OCI-LY3 (cell line): ENCODE data around the gene ADD3.

Experiments
- H2AFZ ChIP-seq: fragments of 200-600, 300-600 bp; shearing (Covaris generic); 2 replicates; pipeline ENCODE4 v1.6.0; 2014; ENCODE audit warnings: antibody characterized with exemption, low read depth, low read length
- H3K27ac ChIP-seq: fragments of 200-600, 300-600 bp; sonication (generic); 2 replicates; pipeline ENCODE4 v1.5.1; 2014; ENCODE audit warnings: mild to moderate bottlenecking, low read length, moderate library complexity, mixed read lengths
- H3K27me3 ChIP-seq: fragments of 200-600, 300-600 bp; sonication (generic); 2 replicates; pipeline ENCODE4 v1.6.1; 2014; ENCODE audit warnings: low read depth, low read length, mixed read lengths
- H3K36me3 ChIP-seq: fragments of 200-600, 300-600 bp; sonication (generic); replicated peaks from 2 replicates; pipeline ENCODE3; 2014; ENCODE audit warnings: low read depth, low read length, mixed read lengths
- H3K4me1 ChIP-seq: fragments of 300-600, 200-600 bp; sonication (generic); 2 replicates; pipeline ENCODE4 v1.6.1; 2014; ENCODE audit warnings: low read length, mixed read lengths
- H3K4me2 ChIP-seq: fragments of 200-600, 300-600 bp; sonication (generic); 2 replicates; pipeline ENCODE4 v1.6.1; 2014; ENCODE audit warnings: low read length, mixed read lengths
- H3K4me3 ChIP-seq: fragments of 300-600, 200-600 bp; sonication (generic); 2 replicates; pipeline ENCODE4 v1.5.1; 2014; ENCODE audit warnings: antibody characterized with exemption, mild to moderate bottlenecking, low read length, moderate library complexity
- H3K79me2 ChIP-seq: fragments of 300-600, 200-600 bp; shearing (Covaris generic); 2 replicates; pipeline ENCODE4 v1.6.1; 2014; ENCODE audit warnings: mild to moderate bottlenecking, low read length, mixed read lengths
- H3K9ac ChIP-seq: fragments of 300-600, 200-600 bp; shearing (Covaris generic); 2 replicates; pipeline ENCODE4 v1.6.0; 2014; ENCODE audit warnings: mild to moderate bottlenecking, low read length, moderate library complexity
- H3K9me3 ChIP-seq: fragments of 200-600, 300-600 bp; shearing (Covaris generic); 2 replicates; pipeline ENCODE4 v1.6.1; 2014; ENCODE audit warnings: low read length, mixed read lengths; ENCODE audit not compliant: insufficient read depth
- H4K20me1 ChIP-seq: fragments of 200-600, 300-600 bp; sonication (generic); 2 replicates; pipeline ENCODE4 v1.6.1; 2016; ENCODE audit warnings: low read length, mixed read lengths; ENCODE audit not compliant: insufficient read depth
- CTCF ChIP-seq: fragments of 200-600, 300-600 bp; sonication (generic); IDR thresholded peaks from 2 replicates; pipeline ENCODE4 v1.5.1; 2014; ENCODE audit warnings: antibody characterized with exemption, low read length, low read depth
- EZH2phosphoT487 ChIP-seq: fragments of 200-600 bp; shearing (Covaris generic); IDR thresholded peaks from 2 replicates; pipeline ENCODE4 v1.6.1; 2018; ENCODE audit warnings: antibody characterized with exemption, mixed run types, low read depth

ADD3 gene

GRCh38 chr10:110017907-110018306, 10.1 kb downstream of the ADD3 start:
- H4K20me1 ChIP-seq, result no peaks in the 10 kb centered on the region
- H3K79me2 ChIP-seq, result no peaks in the 10 kb centered on the region
- no peak overlapping the region for H3K9ac ChIP-seq
- H3K27me3 ChIP-seq, result no peaks in the 10 kb centered on the region
- TF ChIP-seq CTCF, result no peak
- TF ChIP-seq EZH2phosphoT487, result no peak
- no peak overlapping the region for H3K27ac ChIP-seq
- H3K36me3 ChIP-seq, result no peaks in the 10 kb centered on the region
- no peak overlapping the region for H3K4me3 ChIP-seq
- peaks cover 10% of the 10 kb centered on the region for H3K4me1 ChIP-seq
- H3K4me2 ChIP-seq, result no peak overlapping the region
- H2AFZ ChIP-seq, result no peak overlapping the region
- H3K9me3 ChIP-seq, result no peaks in the 10 kb centered on the region

- Histone ChIP-seq H3K9ac (no peak overlapping the region), H3K79me2 (no peaks in the 10 kb centered on the region), H3K27me3 (no peaks in the 10 kb centered on the region), H3K9me3 (no peaks in the 10 kb centered on the region), H3K4me1 (peaks cover 15% of the 10 kb centered on the region), H4K20me1 (no peaks in the 10 kb centered on the region), H2AFZ (no peak overlapping the region), H3K36me3 (no peaks in the 10 kb centered on the region), H3K4me2 (no peak overlapping the region), H3K4me3 (no peak overlapping the region), H3K27ac (no peak overlapping the region)
- TF ChIP-seq EZH2phosphoT487 (no peak), CTCF (no peak)
Measured at GRCh38 chr10:110020265-110020664, 12.5 kb downstream of the ADD3 start.

GRCh38 chr10:110022716-110023504, 15.1 kb downstream of the ADD3 start:
- Histone ChIP-seq H3K9me3 (no peaks in the 10 kb centered on the region), H3K9ac (no peak overlapping the region), H3K36me3 (no peaks in the 10 kb centered on the region), H3K27ac (no peak overlapping the region), H3K4me2 (peak overlapping the region; percentile 30; the same call in 1 of the 2 replicates), H3K27me3 (no peaks in the 10 kb centered on the region), H3K79me2 (no peaks in the 10 kb centered on the region), H2AFZ (no peak overlapping the region), H3K4me1 (peaks cover 10% of the 10 kb centered on the region), H4K20me1 (no peaks in the 10 kb centered on the region), H3K4me3 (no peak overlapping the region)
- TF ChIP-seq EZH2phosphoT487 (no peak), CTCF (no peak)

GRCh38 chr10:110023785-110024465, 16.1 kb downstream of the ADD3 start:
- Histone ChIP-seq H3K79me2 (no peaks in the 10 kb centered on the region), H3K36me3 (no peaks in the 10 kb centered on the region), H4K20me1 (no peaks in the 10 kb centered on the region), H2AFZ (no peak overlapping the region), H3K27me3 (no peaks in the 10 kb centered on the region), H3K4me3 (no peak overlapping the region), H3K9ac (no peak overlapping the region), H3K4me2 (no peak overlapping the region), H3K9me3 (no peaks in the 10 kb centered on the region), H3K4me1 (peaks cover 10% of the 10 kb centered on the region), H3K27ac (no peak overlapping the region)
- TF ChIP-seq CTCF, result no peak
- no peak for TF ChIP-seq EZH2phosphoT487
